Measurements from ENCODE around the gene FAM107A. TPM values are rescaled to one million over a fixed set of nuclear protein-coding genes. Genes with fewer than 3 reads are reported as not detected.

Gene FAM107A
- total and polyA plus RNA-seq, 12 donors: 18.3 to 149 (median 55.0) TPM

- H3K4me1 ChIP-seq: peaks cover 0 to 23% (median 10%) of the 10 kb centered on the region in 9 donors
- H3K36me3 ChIP-seq: peaks cover 0 to 100% (median 47%) of the 10 kb centered on the region in 9 donors
- no peak for TF ChIP-seq CTCF (IDR thresholded peaks at IDR 0.05)
- no peaks in the 10 kb centered on the region for H3K27me3 ChIP-seq
- no peak overlapping the region for H3K27ac ChIP-seq
- no peak for DNase-seq
- 88 to 91% methylated on average over 7 of the region's 7 CpGs for WGBS, 2 donors
- ATAC-seq: peak in 1 of 8 donors; percentile 46
- no peaks in the 10 kb centered on the region for H3K9me3 ChIP-seq
- H3K4me3 ChIP-seq: no peak overlapping the region
- intact Hi-C loops (cut with DNase I): loop anchor here in 1 of 10 donors (10.0 kb wide), 1 partner anchor 202 kb away; no protein-coding TSS in a partner anchor
Observed at GRCh38 chr3:58526515-58526957, 50.7 kb downstream of the FAM107A start.

- ATAC-seq (no peak), DNase-seq (no peak)
- WGBS, 2 donors: 91 to 94% methylated on average over 11 of the region's 11 CpGs
- Histone ChIP-seq H3K27me3 (no peaks in the 10 kb centered on the region), H3K4me3 (no peak overlapping the region), H3K27ac (no peak overlapping the region), H3K36me3 (peaks cover 0 to 100% (median 47%) of the 10 kb centered on the region in 9 donors), H3K9me3 (no peaks in the 10 kb centered on the region), H3K4me1 (peaks cover 0 to 23% (median 10%) of the 10 kb centered on the region in 9 donors)
- intact Hi-C loops (cut with DNase I): loop anchor here in 1 of 10 donors (10.0 kb wide), 1 partner anchor 200 kb away; no protein-coding TSS in a partner anchor
- no peak for TF ChIP-seq CTCF (IDR thresholded peaks at IDR 0.05)
Observed at GRCh38 chr3:58524326-58524888, 52.8 kb downstream of the FAM107A start.

- ATAC-seq: no peak
- H3K36me3 ChIP-seq: peaks cover 0 to 100% (median 58%) of the 10 kb centered on the region in 9 donors
- no peak for DNase-seq
- H3K27me3 ChIP-seq: no peaks in the 10 kb centered on the region
- intact Hi-C loops (cut with DNase I): loop anchor here in 1 of 10 donors (10.0 kb wide), 1 partner anchor 198 kb away; no protein-coding TSS in a partner anchor
- H3K27ac ChIP-seq: no peak overlapping the region
- no peaks in the 10 kb centered on the region for H3K9me3 ChIP-seq
- 80 to 84% methylated on average over 5 of the region's 5 CpGs for WGBS, 2 donors
- peaks cover 0 to 15% (median 0%) of the 10 kb centered on the region in 9 donors for H3K4me1 ChIP-seq
- no peak overlapping the region for H3K4me3 ChIP-seq
- no peak for TF ChIP-seq CTCF (IDR thresholded peaks at IDR 0.05)
Observed at GRCh38 chr3:58522759-58523425, 54.3 kb downstream of the FAM107A start.

GRCh38 chr3:58521917-58522631 is 55.1 kb downstream of the FAM107A start:
- intact Hi-C loops (cut with DNase I): loop anchor here in 1 of 10 donors (10.0 kb wide), 1 partner anchor 197 kb away; no protein-coding TSS in a partner anchor
- Histone ChIP-seq H3K9me3 (no peaks in the 10 kb centered on the region), H3K36me3 (peaks cover 0 to 100% (median 54%) of the 10 kb centered on the region in 9 donors), H3K27ac (no peak overlapping the region), H3K4me3 (no peak overlapping the region), H3K4me1 (peaks cover 0 to 15% (median 0%) of the 10 kb centered on the region in 9 donors), H3K27me3 (no peaks in the 10 kb centered on the region)
- 81 to 86% methylated on average over 10 of the region's 10 CpGs for WGBS, 2 donors
- TF ChIP-seq CTCF (IDR thresholded peaks at IDR 0.05): no peak
- no peak for DNase-seq
- ATAC-seq: no peak

Measured in heart right ventricle (tissue), 16 donors.